HG02981 (cell line): ENCODE measurements around the gene APOL2.
"Not testable (repeated sequence)": the region's sequence is repeated elsewhere in the genome, so short reads cannot be mapped to it uniquely, and the experiment has no call there.

ENCODE experiments used
- ATAC-seq: cut with Tn5 transposase; IDR thresholded peaks from one replicate; pipeline ENCODE4 v1.9.1; 2021; ENCODE audit warnings: mild to moderate bottlenecking, moderate library complexity; ENCODE audit not compliant: unreplicated experiment

The APOL2 gene

DNA sequence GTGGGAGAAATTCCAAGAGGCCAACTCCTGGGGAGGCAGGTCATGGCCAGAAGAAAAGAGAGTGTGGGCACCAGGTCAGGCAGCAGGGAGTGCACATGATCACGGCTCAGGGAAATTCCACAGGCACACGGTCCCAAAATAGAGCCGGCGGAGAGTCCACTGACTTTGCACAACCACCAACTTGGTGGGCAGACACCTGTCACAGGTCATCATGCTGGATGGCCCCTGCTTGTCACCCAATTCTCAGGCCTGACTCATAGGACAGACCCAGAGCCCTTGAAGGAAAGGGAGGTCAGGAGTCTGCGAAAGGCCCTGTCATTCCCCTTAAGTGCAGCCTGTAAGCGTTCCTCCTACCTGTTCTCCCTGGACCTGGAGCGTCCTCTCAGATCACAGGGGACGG, 15.8 kb downstream of the APOL2 start:
- no peak for ATAC-seq

DNA sequence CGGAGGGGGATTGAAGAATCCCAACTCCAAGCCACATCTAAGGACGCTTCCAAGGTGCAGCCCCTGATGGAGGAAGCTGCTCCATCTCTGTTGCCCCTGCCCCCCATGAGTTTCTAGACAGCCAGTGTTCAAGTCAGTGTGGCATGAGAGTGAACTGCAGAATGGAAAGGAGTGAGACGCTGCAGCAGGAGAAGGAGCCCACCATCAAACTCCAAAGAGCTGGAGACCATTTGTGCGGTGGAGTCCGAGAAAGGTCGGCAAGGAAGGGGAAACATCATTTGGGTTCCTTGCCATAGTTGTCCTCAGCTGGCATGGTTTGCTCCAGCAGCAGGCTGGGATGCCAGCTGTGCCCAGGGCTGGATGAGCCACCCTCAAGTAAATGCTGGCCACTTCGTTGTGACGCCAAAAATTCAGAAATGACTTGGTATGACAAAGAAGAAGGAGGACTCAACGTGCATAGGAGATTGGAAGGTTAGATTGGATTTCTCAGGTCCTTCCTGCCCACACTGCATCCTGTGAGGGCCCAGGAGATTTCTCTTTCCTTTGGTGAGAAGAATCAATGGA, 16.4 kb downstream of the APOL2 start:
- ATAC-seq: no peak

DNA sequence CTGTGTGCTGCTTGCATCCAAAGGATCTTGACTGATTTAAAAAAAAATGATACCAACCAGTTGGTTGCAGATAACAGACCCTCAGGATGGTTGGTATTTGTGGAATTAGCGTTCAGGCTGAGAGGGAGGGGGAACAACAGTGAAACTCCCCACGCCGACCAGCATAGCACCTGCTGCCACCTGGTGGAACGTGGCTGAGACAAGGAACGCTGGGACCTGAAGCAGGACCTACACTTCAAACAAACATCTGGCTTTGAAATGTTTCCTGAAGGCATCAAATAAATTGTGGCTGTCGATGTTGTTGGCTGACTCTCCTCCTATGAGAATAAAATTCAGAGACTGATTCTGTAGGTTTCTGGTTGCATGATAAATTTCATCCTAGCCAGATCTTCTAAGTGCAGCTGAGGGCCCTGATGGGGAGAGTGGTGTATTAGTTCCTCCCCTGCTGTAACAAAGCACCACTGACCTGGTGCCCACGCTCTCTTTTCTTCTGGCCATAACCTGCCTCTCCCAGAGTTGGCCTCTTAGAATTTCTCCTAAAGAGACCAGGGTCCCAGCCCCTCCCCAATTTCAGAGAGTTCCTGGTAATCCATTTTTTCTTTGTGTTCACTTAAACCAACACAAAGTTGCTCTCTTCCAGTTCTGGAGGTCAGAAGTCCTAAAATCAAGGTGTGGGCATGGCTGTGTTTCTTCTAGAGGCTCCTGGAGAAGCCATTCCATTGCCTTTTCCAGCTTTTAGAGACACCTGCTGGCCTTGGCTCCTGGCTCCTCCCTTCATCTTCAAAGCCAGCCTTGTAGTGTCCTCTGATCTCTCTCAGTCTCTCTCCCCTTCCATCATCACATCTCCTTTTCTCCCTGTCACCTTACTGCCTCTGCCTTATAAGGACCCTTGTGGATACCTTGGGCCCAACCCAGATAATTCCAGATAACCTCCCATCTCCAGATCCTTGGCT, 17.3 kb downstream of the APOL2 start:
- ATAC-seq: no peak

DNA sequence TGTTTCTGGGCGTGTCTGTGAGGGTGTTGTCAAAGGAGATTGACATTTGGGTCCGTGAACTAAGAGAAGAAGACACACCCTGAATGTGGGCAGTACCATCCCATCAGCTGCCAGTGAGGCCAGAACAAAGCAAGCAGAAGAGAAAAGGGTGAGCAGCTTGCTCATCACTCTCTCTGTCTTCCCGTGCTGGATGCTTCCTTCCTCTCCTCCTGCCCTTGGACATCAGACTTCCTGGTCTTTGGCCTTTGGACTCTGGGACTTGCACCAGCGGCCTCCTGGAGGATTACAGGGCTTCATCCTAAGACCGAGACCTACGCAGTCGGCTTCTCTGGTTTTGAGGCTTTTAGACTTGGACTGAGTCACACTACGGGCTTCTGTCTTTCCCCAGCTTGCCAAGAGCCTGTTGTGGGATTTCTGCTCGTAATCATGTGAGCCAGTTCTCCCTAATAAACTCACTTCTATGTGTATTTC, 18.8 kb downstream of the APOL2 start:
- ATAC-seq: no peak

DNA sequence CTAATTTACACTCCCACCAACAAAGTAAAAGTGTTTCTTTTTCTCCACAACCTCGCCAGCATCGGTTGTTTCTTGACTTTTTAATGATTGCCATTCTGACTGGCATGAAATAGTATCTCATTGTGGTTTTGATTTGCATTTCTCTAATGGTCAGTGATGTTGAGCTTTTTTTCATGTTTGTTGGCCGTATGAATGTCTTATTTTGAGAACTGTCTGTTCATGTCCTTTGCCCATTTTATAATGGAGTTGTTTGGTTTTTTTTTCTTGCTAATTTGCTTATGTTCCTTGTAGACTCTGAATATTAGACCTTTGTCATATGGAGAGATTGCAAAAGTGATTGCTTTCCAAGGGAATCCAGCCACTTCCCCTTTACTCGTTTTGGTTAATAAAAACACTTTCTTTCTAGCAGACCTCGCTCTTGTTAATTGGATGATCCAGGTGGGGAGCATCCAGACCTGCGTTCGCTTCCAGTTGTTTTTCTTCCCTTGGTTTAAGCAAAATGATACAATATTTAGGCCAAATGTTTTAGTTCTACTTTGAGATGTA, 20.6 kb downstream of the APOL2 start:
- no peak for ATAC-seq

DNA sequence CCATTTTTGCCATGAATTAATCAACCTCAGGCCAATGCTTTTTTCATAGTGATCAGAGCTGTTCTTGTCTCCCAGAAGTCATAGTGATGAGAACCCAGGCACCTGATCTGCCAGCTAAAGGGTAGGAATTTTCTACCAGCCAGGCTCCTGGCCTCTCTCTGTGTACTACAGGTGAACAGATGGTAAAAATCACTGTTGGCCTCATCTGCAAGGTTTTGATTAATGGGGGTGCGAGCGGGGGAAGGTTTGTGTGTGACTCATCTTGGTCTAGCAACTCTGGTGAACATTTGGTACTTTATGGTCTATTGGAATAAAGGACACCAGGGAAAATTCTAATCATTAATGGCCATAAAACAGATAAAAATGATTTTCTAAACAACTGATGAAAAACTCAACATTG, 23.3 kb downstream of the APOL2 start:
- ATAC-seq: no peak

DNA sequence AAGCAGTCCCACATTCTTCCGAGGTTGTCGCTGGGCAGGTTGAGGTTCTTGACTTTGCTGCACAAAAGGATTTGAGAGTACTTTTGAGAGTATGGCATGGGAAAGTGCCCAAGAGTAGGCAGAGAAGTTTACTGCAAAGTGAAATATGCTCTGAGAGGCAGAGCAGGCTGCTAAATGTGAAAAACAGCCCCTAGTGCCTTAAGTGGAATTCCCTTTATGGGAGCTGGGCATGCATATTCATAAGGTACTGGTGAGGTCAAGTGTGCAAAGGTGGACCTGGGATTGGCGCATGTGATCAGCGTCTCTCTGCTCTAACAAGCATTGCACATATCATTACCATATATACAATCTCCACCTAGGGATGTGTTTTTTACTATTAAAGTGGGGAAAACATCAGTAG, 25.7 kb downstream of the APOL2 start:
- no peak for ATAC-seq

DNA sequence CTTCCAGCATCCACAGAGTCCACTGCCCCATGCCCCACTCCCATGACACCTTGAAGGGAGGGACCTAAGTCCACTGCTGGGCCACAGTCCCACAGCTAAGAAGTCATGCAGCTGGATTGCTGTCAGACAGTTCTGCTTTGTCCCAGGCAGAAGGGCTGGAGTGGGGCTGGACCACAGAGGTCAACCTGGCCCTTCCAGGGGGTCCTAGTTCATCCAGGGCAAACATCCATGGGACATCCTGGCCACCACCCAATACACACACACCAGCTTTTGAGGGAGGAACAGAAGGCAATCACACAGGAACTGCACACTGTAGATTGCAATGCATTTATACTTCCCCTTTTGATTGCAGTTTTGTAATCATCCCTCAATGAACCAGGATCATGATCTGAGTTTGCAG, 26.4 kb downstream of the APOL2 start:
- ATAC-seq: no peak

DNA sequence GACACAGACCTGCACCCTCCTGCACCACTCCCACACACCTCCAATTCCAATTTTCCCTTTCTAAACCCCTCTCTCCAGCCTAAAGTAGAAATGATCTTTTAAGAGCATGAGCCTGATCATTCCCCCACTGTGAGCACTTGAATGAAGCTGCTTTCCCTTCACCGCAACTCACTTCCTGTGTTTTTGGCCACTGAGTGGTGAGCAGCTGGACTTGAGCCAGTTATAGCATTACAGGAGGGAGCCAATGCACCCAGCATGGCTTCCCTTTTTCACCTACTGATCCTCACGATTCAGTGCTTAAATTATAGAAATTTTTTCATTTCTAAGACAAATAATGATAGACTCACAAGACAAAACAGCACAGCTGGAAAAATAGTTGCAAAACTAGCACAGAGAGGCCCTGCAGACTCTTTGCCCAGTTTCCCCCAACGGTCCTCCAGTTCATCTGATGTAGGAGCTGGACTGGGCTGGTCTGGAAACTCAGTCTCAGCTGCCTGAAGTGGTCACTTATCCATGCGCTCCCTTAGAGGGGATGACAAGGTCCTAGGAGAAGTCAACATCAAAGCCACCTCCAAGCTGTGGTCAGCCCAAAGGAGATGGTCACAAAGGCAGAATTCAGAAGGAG, 28.0 kb downstream of the APOL2 start:
- no peak for ATAC-seq

DNA sequence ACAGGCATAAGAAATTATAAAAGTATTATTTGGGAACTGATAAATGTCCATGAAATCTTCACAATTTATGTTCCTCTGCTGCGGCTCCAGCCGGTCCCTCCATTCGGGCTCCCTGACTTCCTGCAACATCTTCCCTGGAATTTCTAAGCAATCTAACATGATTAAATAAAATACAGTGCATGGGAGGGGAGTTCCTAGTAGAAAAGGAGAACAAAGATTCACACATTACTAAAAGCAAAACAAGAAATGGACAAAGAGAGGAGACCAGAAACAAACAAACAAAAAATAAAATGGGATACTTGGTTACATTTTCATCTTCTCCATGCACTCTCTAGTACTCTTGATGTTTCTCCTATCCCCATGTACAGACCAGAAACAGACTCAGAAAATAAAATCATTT, 29.1 kb downstream of the APOL2 start:
- ATAC-seq: no peak

DNA sequence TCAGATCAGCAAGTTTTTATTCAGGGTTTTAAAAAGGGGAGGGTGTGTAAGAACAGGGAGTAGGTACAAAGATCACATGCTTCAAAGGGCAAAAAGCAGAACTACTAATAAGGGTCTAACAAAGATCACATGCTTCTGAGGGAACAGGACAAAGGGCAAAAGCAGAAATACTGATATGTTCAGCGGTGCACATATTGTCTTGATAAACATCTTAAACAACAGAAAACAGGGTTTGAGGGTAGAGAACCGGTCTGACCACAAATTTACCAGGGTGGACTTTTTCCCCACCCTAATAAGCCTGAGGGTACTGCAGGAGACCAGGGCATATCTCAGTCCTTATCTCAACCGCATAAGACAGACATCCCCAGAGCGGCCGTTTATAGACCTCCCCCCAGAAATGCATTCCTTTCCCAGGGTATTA, 29.8 kb downstream of the APOL2 start:
- ATAC-seq: not testable (repeated sequence)

DNA sequence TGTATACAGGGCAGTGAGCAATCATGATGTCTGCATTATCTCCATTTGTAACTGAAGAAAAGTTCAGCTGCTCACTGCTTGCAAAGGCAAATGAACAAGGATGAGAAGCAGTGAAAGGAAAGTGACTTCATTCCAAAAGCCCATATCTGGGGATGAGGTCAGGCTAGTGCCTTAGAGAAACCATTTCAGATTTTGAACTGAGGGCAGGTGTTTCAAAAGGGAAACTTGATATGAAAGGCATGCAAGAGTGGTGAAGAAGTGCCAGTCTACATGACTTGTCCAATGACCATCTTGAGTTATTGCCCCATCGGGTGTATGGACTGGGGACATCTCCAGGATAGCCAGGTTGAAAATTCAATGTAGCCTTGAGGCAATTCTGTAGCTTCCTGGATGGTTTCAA, 30.4 kb downstream of the APOL2 start:
- no peak for ATAC-seq

DNA sequence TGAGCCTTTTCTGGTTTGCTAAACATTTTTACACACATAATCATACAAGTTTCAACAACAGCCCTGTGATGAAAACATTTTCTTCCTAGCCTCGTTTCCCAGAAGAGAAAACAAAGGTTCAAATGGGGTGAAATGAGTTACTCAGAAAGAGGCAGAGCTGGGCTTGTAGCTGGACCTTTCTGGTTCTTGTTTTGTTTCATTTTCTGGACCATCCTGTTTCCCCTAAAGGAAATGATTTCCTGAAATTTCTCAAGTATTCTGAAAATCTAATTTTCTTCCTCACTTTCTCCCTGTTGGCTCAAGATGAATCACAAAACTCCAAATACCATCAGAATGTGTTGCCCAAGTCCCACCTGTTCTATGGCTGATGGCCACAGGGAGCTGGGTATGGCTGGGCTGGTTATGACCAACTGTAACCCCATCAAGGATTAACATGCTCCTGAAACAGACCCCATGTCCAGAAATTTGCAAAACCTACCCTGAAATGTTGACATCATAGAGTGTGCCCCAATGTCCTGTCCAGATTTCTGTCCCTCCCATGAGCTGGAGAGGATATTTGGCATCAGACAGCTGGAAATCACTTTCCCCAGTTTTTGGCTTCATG, 31.1 kb downstream of the APOL2 start:
- no peak for ATAC-seq

DNA sequence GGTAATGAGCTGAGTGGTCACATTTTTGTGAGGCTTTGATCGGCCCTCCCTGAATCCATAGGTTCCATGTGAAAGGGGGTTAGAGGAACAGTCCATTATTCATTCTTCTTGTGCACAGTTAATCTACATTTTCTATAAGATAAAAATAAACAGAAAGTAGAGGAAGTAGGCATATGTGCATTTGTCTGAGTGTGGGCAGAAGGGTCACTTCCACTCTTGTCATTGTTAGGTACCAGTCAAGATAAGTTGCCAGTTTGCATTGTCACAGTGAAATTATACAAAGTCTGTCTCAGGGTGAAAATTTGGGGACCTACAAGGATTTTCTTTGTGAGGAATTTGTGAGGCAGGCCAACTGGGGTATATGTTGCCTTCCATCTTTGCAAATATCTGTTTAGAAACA, 33.1 kb downstream of the APOL2 start:
- no peak for ATAC-seq

DNA sequence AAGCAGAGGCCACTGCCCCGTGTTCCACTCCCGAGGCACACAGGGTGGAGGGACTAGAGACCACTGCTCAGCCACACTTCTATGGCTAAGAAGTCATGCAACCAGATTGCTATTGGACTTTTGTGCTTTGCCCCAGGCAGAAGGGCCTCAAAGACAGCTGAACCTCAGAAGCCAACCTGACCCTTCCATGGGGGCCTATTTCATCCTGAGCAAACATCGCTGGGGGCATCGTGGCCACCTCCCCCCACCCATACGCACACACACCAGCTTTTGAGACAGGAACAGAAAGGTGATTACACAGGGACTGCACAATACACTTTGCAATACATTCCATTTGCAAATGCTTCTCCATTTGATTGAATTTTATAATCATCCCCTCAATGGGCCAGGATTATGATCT, 33.8 kb downstream of the APOL2 start:
- ATAC-seq: not testable (repeated sequence)

DNA sequence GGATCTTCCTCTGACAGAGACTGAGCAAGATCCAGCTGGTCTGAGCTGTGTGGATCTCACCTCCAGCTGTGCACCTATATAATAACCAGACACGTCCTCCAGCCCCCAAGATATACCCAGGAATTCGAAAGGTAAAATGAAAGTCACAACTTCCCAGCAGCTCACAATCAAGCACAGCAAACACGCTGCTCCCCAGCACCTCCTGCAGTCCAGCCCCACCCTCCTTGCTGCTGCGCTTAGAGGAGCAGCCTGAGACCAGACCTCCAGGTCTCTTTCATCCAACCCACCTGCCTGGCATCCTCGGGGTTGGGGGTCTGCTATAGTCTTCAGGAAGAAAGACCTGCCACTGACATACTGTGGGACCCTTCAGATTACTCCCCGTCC, 34.7 kb downstream of the APOL2 start:
- ATAC-seq: no peak

DNA sequence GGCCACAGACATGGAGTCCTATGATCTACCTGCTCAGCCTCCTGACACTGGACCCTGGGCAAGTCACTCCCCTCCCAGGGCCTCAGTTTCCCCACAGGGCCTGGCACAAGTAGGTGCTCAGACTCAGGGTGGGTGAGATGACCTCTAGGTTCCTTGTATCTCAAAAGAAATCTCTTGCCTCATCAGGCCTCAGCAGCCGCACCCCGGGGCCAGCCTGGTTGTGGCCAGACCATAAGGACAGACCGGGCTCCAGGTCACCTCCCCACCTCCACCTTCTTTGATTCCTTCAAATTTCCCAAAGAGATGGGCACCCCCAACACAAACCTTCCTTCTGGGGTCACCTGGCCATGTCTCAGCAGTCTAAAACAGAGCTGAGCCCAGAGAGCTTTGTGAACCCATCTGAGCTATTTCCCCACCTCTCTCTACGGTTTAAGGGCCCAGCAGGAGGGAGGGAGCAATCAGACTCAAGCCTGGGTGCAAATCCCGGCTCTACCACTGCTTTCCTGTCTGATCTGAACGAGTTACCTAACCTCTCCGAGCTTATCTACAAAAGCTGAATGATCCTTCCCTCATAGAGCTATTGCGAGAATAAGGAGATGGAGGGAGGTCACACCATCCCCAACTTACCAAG, 35.2 kb downstream of the APOL2 start:
- ATAC-seq: no peak

DNA sequence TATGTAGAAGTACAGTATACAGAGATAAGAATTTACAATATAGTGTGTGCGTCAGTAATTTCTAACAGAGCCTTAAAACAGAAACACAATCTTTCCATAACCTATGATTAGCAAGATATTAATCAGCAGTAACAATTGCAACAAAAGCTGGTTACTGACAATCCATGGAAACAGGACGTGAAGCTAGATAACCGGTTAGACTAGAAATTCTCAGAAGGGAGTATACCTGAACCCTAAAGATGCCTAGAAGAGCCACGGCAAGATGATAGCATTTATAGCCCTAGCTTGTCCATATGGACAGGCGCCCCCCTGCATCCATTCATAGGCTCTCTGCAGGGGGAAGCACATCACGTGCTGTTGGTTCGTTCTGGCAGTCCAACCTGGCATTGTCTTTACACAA, 35.9 kb downstream of the APOL2 start:
- not testable (repeated sequence) for ATAC-seq

DNA sequence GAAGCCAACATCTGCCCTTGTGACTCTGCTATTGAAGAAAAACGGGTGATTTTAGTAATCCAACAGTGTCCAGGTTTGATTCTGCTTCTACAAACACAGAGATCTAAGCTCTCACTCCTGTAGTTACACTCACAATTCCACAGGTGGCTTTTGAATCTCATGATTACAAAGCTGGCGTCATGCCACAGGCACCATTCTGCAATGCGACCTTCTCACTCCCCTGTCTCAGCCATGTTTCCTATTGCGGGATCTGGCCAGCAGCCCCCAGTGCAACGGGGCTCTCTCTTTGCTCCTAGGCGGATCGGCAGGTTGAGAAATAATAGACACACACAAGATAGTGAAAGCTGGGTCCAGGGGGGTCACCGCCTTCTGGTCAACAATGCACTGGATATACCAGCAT, 36.4 kb downstream of the APOL2 start:
- ATAC-seq: not testable (repeated sequence)

DNA sequence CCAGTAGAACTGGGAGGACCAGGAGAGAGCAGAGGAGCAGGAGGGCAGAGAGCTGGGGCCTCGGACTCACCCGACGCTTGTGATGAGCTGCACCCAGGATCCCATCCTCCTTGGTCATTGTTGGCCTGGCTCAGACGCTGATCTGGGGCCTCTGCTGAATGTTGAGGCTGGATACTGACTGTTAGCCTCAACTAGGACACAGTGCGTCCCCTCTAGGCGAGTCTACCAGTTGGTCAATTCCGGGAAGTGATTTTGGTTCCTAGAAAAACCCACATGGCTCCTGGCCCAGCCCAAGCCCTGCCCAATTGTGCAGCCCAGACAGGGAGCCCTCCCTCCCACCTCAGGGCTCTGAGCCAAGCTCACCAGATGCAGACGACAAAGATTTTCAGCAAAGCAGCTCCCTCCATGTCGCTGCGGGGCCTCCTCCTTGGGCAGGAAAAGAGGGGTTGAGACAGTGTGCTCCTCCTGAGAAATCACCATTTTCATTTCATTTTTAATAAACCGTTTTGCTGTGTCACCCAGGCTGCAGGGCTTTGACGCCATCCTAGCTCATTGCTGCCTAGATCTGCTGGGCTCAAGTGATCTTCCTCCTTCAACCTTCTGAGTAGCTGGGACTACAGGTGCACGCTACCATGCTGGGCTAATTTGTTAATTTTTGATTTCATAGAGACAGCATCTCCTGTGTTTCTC, 37.6 kb downstream of the APOL2 start, which contains the start of gene APOL4:
TSS of gene APOL4 (minus strand) at position 180 of the 690 bp plus-strand sequence. CDS start at position 105, 75 bp downstream.
- no peak for ATAC-seq
